GF-D8 (cell line): ENCODE data around the gene SMTNL1.

ENCODE experiments used
- DNase-seq: peaks from one replicate; lab custom pipeline; 2025; lab: John Stamatoyannopoulos, UW

SMTNL1 gene

DNA sequence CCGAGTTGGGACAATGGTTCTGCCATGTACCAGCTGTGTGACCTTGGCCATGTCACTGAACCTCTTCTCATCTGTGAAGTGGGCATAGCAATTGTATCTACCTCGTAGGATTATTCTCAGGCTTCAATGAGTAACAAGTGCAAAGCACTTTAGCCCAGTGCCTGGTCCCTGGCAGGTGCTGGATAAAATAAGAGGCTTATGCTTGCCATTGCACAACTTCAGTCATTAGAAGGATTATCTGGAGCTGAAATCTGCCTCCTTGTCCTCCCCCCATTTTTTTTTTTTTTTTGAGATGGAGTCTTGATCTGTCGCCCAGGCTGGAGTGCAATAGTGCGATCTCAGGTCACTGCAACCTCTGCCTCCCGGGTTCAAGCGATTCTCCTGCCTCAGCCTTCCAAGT is 7.2 kb downstream of the SMTNL1 start:
- no peak for DNase-seq

- no peak for DNase-seq
Observed at GRCh38 chr11:57545883-57546282, 8.5 kb downstream of the SMTNL1 start.

GRCh38 chr11:57546451-57546850 is 9.1 kb downstream of the SMTNL1 start:
- no peak for DNase-seq

DNA sequence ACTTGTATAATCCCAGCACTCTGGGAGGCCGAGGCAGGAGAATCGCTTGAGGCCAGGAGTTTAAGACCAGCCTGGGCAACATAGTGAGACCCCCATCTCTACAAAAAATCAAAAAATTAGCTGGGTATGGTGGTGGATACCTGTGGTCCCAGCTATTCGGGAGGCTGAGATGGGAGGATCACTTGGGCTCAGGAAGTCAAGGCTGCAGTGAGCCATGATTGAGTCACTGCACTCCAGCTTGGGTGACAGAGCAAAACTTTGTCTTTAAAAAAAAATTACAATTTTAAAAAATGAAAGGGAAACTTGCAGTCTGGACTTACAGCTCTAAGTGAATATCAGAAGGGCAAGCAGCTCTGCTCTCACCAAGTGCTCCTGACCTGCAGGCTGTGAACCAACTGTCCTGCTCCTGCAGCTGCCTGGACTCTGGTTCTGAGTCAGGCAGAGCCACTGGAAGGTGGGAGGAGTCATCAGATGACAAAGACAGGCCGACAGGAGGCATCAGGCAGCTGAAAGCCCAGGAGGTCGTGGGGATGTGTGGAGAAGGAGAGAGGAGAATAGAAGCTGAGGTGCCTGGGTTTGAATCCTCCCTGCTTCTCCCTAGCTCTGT is 9.6 kb downstream of the SMTNL1 start:
- DNase-seq: no peak

GRCh38 chr11:57547854-57548377 is 10.5 kb downstream of the SMTNL1 start:
- DNase-seq: no peak

GRCh38 chr11:57549983-57550382 is 12.6 kb downstream of the SMTNL1 start:
- no peak for DNase-seq

- no peak for DNase-seq
Observed at GRCh38 chr11:57551941-57552340, 14.5 kb downstream of the SMTNL1 start.

DNA sequence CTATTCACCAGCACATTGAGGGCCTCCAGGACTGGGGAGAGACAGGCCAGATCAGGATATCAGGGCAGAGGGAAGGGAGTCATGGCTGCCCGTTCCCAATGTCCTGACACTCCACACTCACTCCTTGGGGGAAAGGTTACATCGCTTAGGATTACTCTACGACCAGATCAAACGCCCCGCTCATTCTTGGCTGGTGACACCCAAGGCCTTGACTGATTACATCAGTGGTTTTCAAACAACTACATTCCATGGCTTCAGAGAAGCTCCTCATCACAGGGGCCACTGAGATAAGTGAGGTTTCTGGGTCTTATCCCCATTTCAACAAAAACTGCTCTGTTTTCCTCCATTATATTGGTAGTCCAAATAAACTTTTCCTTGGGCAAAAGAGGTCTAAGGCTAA is 15.1 kb downstream of the SMTNL1 start:
- no peak for DNase-seq

DNA sequence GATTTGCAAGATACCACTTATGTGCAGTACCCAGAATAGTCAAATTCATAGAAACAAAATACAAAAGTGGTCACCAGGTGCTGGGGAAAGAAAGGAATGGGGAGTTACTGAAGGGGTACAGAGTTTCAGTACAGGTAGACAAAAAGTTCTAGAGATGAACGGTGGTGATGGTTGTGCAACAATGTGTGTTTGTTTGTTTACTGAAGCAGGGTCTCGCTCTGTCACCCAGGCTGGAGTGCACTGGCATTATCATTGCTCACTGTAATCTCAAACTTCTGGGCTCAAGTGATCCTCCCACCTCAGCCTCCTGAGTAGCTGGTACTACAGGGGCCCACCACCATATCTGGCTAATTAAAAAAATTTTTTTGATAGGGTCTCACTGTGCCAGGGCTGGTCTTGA is 18.0 kb downstream of the SMTNL1 start:
- no peak for DNase-seq

GRCh38 chr11:57556041-57556440 is 18.6 kb downstream of the SMTNL1 start:
- DNase-seq: no peak

DNA sequence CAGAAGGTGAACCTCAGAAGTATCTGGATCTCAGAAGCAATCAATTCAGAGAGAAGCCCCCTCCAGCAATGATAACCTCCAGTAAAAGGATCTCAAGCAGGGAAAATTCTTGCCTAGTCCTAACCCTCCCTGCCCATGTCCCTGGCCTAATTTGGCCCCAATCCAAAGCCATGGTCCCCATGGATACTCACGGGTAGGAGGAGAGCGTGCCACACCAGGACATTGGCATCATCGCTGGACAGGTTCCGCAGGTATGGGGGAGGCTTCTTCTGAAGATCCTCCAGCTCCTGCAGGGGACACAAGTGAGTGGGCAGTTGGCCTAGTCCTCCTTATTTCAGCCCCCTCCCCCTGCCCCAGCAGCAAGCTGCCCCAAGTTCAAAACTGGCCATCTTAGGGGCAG is 22.8 kb downstream of the SMTNL1 start:
- no peak for DNase-seq

- DNase-seq: no peak
Observed at GRCh38 chr11:57562596-57562995, 25.2 kb downstream of the SMTNL1 start.

GRCh38 chr11:57566005-57566904 is 28.9 kb downstream of the SMTNL1 start:
- peak; percentile 16 for DNase-seq

DNA sequence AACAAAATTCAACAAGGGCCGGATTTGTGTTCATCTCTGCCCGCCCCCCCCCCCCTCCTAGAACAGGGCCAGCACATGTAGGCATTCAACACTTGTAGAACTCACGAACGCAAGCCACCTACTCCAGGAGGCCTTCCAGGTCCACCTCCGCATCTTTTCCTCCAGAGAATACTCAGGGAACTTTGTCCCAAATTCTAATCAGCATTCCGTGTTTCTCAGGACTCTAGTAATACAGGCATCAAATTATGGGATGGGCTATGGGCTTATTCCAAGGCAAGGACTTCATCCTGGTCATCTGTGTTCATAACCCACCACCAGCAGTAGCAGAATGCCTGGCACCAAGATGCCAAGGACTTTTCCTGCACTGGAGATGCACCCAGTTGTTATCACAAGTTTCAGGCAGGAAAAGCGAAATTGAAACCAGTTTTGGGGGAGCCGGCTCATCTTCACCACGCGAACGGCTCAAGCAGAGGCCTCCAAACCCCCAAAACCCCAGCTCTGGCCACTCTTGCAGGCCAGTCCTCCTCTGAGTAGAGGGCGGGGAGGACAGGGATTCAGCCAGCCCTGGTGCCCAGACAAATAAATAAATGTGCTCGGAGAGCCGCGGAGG is 29.6 kb downstream of the SMTNL1 start:
- no peak for DNase-seq

DNA sequence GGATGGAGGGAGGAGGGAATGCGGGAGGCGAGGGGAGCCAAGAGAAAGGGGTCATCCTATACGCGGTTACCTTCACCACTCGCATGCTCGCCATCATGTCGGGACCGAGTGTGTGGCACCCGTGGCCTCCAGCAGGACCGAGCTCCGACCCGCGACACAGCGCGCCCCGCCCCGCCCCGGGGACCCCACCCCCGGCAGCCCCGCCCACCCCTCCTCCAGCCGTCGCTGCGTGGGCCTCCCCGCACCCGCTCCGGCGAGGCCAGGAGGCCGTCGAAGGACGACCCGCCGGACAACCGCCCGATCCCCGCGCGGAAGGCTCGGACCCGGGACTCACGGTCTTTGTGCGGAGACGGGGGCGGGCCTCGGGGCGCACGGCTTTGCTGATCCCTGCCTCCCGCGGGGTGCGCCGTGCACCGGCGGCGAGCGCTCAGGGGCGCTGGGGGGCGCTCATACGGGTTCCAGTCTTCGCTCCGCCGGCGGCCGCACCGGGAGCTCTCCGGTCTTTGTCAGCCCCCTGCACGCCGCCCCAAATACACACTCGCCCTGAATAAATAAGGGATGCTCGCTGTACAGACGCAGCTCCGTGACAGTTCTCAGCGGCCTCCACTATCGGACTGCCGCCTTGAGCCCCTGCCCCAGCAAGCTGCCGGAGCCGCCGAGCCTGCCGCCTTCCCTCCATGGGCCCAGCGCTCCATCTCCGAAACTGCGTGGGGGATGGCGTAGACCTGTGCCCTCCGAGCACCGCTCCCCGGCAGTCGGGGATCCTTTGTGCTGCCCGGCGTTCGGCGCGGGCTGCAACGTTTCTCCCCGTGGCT is 30.3 kb downstream of the SMTNL1 start, which contains the start of gene UBE2L6:
Gene UBE2L6, minus strand, starts transcription at position 158 of the 815 bp plus-strand sequence. Its CDS starts 61 bp downstream, at position 97.
- DNase-seq: no peak

GRCh38 chr11:57568330-57568766 is 31.0 kb downstream of the SMTNL1 start:
- DNase-seq: no peak

- peak; percentile 10 for DNase-seq
Observed at GRCh38 chr11:57571606-57572005, 34.2 kb downstream of the SMTNL1 start.

DNA sequence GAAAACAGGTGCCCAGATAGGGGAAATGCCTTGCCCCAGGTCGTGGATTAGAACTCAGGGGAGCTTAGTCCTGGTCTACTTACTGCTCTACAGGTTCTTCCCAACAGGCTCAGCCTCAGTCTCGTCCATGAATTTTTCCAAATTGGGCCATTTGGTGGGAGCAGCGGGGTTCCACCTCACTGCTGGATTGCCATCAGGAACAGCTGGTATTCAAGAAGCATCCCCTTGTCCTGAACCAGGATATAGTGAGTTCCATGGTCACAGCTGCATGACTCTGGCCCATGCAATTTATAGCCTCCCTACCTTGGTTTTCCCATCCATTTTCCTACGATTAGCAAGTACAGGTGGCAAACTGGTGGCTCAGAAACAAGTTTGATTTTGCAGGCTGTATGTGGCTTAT is 36.7 kb downstream of the SMTNL1 start:
- DNase-seq: no peak

DNA sequence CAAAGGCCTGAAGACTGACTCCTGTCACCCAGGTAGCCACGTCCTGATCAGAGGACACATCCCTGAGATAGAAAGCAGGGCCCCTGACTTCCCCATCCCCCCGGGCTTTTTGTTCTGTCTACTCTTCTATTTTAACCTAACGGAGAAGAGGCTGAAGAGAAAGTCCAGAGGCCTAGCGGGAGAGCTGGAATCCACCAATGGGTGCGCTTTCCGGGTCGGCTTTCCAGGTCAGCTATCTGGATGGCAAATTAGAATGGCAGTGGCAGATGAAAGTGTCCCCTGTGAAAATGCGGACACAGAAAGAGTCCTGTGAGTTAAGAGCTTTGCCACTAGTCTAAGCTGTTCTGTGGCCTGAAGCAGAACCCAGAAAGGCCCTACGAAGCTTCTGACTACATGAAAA is 46.9 kb downstream of the SMTNL1 start:
- no peak for DNase-seq

- DNase-seq: no peak
Observed at GRCh38 chr11:57585301-57585700, 47.9 kb downstream of the SMTNL1 start.

DNA sequence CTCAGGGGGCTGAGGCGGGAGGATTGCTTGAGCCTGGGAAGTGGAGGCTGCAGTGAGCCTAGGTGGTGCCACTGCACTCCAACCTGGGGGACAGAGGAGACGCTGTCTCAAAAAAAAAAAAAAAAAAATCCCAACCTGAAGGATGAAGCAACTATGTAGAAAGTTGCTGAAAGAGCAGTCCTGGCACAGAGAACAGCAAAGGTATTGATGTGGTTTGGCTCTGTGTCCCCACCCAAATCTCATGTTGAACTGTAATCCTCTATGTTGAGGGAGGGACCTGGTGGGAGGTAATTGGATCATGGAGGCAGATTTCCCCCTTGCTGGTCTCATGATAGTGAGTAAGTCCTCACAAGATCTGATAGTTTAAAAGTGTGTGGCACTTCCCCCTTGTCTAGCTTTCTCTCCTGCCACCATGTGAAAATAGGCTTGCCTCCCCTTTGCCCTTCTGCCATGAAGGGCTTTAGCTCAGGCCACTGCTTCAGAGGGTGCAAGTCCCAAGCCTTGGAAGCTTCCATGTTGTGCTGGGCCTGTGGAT is 49.4 kb downstream of the SMTNL1 start:
- no peak for DNase-seq
